Panc1 (cell line): Measurements from ENCODE around the gene DNAH6. TPM values are rescaled to one million over a fixed set of nuclear protein-coding genes. Genes with fewer than 3 reads are reported as not detected.

ENCODE experiments used
- ATAC-seq: fragments of 200-7000 bp; cut with Tn5 transposase; 2 replicates; pipeline ENCODE4 v1.9.1; 2020; ENCODE audit warnings: mild to moderate bottlenecking, moderate library complexity
- BruUV-seq: library from RNA; stranded (reverse); fragments of 400-500 nt; replicated peaks from 2 replicates; lab custom pipeline; 2021; lab: Mats Ljungman, UMichigan
- CTCF ChIA-PET: fragments of 300-600 bp; sonication (Branson Sonifier 250); formaldehyde crosslinking; loops from one replicate; lab custom pipeline; 2022; ENCODE audit warnings: antibody characterized with exemption; lab: Charles Lee
- POLR2A ChIA-PET: fragments of 300-600 bp; sonication (Branson Sonifier 250); formaldehyde crosslinking; loops from one replicate; lab custom pipeline; 2022; ENCODE audit warnings: antibody characterized with exemption; lab: Charles Lee
- DNase-seq: peaks from one replicate; pipeline ENCODE4 v3.0.0-alpha.2; 2010; ENCODE audit warnings: low read depth, low spot score
- H3K27ac ChIP-seq: 2 replicates; pipeline ENCODE4 v1.5.1; 2011; ENCODE audit warnings: mild to moderate bottlenecking, low read length, inconsistent platforms
- H3K27me3 ChIP-seq: fragments of 200-500 bp; sonication (Bioruptor generic); 2 replicates; pipeline ENCODE4 v1.6.0; 2014; ENCODE audit warnings: low read length, inconsistent platforms; ENCODE audit not compliant: control insufficient read depth, insufficient read depth
- H3K36me3 ChIP-seq: fragments of 200-500 bp; sonication (Bioruptor generic); 2 replicates; pipeline ENCODE4 v1.5.1; 2014; ENCODE audit warnings: inconsistent platforms, mild to moderate bottlenecking, low read length, moderate library complexity; ENCODE audit not compliant: control insufficient read depth, insufficient read depth
- H3K4me1 ChIP-seq: 2 replicates; pipeline ENCODE4 v1.5.1; 2011; ENCODE audit warnings: inconsistent platforms, mild to moderate bottlenecking, low read length, moderate library complexity; ENCODE audit not compliant: control insufficient read depth, insufficient read depth
- H3K4me3 ChIP-seq, 2 experiments: 2 replicates each; pipeline ENCODE4 v1.5.1; 2011 to 2012; ENCODE audit warnings: low read depth in 2 of 2, low read length in 2 of 2, mild to moderate bottlenecking in 2 of 2, inconsistent platforms in 1 of 2, moderate library complexity in 1 of 2
- H3K9me3 ChIP-seq: fragments of 200-500 bp; sonication (Bioruptor generic); 2 replicates; pipeline ENCODE4 v1.5.1; 2014; ENCODE audit warnings: low read depth, mild to moderate bottlenecking, inconsistent platforms, low read length, moderate library complexity; ENCODE audit not compliant: control insufficient read depth, insufficient read depth
- CTCF ChIP-seq: fragments of 450-650 bp; IDR thresholded peaks from 2 replicates; pipeline ENCODE4 v1.5.1; 2017; ENCODE audit warnings: mild to moderate bottlenecking
- POLR2AphosphoS5 ChIP-seq: IDR thresholded peaks from 2 replicates; pipeline ENCODE4 v1.6.1; 2012; ENCODE audit warnings: mild to moderate bottlenecking, low read depth, low read length, moderate library complexity
- REST ChIP-seq, 2 experiments: IDR thresholded peaks; 2 replicates each; pipeline ENCODE4 v1.6.1; 2011 to 2012; ENCODE audit warnings: low read depth in 2 of 2, control low read depth in 1 of 2, low read length in 1 of 2, mild to moderate bottlenecking in 1 of 2, moderate library complexity in 1 of 2; ENCODE audit not compliant: insufficient read depth in 1 of 2
- SIN3A ChIP-seq: IDR thresholded peaks from 2 replicates; pipeline ENCODE4 v1.6.1; 2012; ENCODE audit warnings: low read depth, mild to moderate bottlenecking, low read length, moderate library complexity, borderline replicate concordance; ENCODE audit not compliant: insufficient read depth
- TCF7L2 ChIP-seq: IDR thresholded peaks from 2 replicates; pipeline ENCODE4 v1.6.1; 2011; ENCODE audit warnings: mild to moderate bottlenecking, low read depth, low read length, inconsistent platforms
- in situ Hi-C: cut with HindIII; loops from 2 replicates; pipeline ENCODE4 v1.10.0; 2016; ENCODE audit warnings: low sequenced_read_pairs, low pct_unique_long_range_greater_than_20kb
- intact Hi-C: fragments of 100-400 bp; cut with micrococcal nuclease; formaldehyde crosslinking; loops from one replicate; pipeline ENCODE4 v1.10.0; 2022; ENCODE audit not compliant: unreplicated experiment
- total RNA-seq: library from RNA; stranded (reverse); gene quantifications from one replicate; pipeline ENCODE4 v1.2.1, GENCODE V29; 2021; ENCODE audit not compliant: unreplicated experiment

Gene DNAH6
- total RNA-seq, 1 experiment from 2014 or later: 0.26 TPM

GRCh38 chr2:84545005-84545404 is 28.7 kb downstream of the DNAH6 start:
- no peak for DNase-seq
- no peaks in the 10 kb centered on the region for H3K36me3 ChIP-seq
- no peak for TF ChIP-seq POLR2AphosphoS5
- ChIA-PET POLR2A (no interaction called here), CTCF (no interaction called here)
- no peak overlapping the region for H3K27ac ChIP-seq
- no peaks in the 10 kb centered on the region for H3K4me1 ChIP-seq
- no peak overlapping the region for H3K4me3 ChIP-seq
- H3K9me3 ChIP-seq: no peaks in the 10 kb centered on the region
- no TSS peak for BruUV-seq
- intact Hi-C loops: no loop called here
- no peaks in the 10 kb centered on the region for H3K27me3 ChIP-seq
- in situ Hi-C loops: no loop called here
- no peak for ATAC-seq

GRCh38 chr2:84546551-84546950 is 30.3 kb downstream of the DNAH6 start:
- Histone ChIP-seq H3K4me1 (no peaks in the 10 kb centered on the region), H3K27ac (no peak overlapping the region), H3K9me3 (no peaks in the 10 kb centered on the region), H3K27me3 (no peaks in the 10 kb centered on the region; the same call in 1 of the 2 replicates), H3K36me3 (no peaks in the 10 kb centered on the region; the same call in 1 of the 2 replicates), H3K4me3 (no peak overlapping the region)
- ChIA-PET CTCF (no interaction called here), POLR2A (no interaction called here)
- no peak for ATAC-seq
- intact Hi-C loops: no loop called here
- TF ChIP-seq REST (IDR thresholded peaks at IDR 0.05; ENCODE audit: insufficient read depth in 1 of 2, low read depth in 2 of 2, low read length in 1 of 2) (no peak), CTCF (no peak), SIN3A (no peak)
- BruUV-seq: no TSS peak
- in situ Hi-C loops: no loop called here
- no peak for DNase-seq

GRCh38 chr2:84548303-84548702 is 32.0 kb downstream of the DNAH6 start:
- no TSS peak for BruUV-seq
- Histone ChIP-seq H3K27ac (no peak overlapping the region), H3K27me3 (no peaks in the 10 kb centered on the region; the same call in 1 of the 2 replicates), H3K4me1 (no peaks in the 10 kb centered on the region), H3K36me3 (no peaks in the 10 kb centered on the region; the same call in 1 of the 2 replicates), H3K4me3 (no peak overlapping the region), H3K9me3 (no peaks in the 10 kb centered on the region)
- POLR2A ChIA-PET: no interaction called here
- CTCF ChIA-PET: no interaction called here
- in situ Hi-C loops (no loop called here), intact Hi-C loops (no loop called here)
- no peak for DNase-seq
- ATAC-seq: no peak
- no peak for TF ChIP-seq POLR2AphosphoS5
- no peak for TF ChIP-seq SIN3A
- TF ChIP-seq TCF7L2: no peak
- TF ChIP-seq CTCF: no peak
- no peak for TF ChIP-seq REST (IDR thresholded peaks at IDR 0.05; ENCODE audit: insufficient read depth in 1 of 2, low read depth in 2 of 2, low read length in 1 of 2)
